HAP-1 (cell line): ENCODE measurements around the gene FOXP1.

Experiments used
- DNase-seq, 2 experiments: peaks; one replicate each; pipeline ENCODE4 v3.0.0-alpha.2; 2016 to 2020; ENCODE audit warnings: low spot score in 2 of 2
- H3K27me3 ChIP-seq: fragments of 250-450 bp; sonication (Bioruptor Pico); 2 replicates; pipeline ENCODE4 v1.5.1; 2020; ENCODE audit warnings: low read depth, mild to moderate bottlenecking, moderate library complexity
- H3K36me3 ChIP-seq: fragments of 250-450 bp; sonication (Bioruptor Pico); replicated peaks from 2 replicates; pipeline ENCODE4 v1.5.1; 2020; ENCODE audit warnings: mild to moderate bottlenecking
- H3K4me1 ChIP-seq: fragments of 250-450 bp; sonication (Bioruptor Pico); 2 replicates; pipeline ENCODE4 v1.5.1; 2020; ENCODE audit warnings: mild to moderate bottlenecking
- H3K4me3 ChIP-seq: fragments of 250-450 bp; sonication (Bioruptor Pico); 2 replicates; pipeline ENCODE4 v1.5.1; 2020; ENCODE audit warnings: mild to moderate bottlenecking, moderate library complexity
- H3K9me3 ChIP-seq: fragments of 250-450 bp; sonication (Bioruptor Pico); 2 replicates; pipeline ENCODE4 v1.5.1; 2020; ENCODE audit warnings: mild to moderate bottlenecking, moderate library complexity
- in situ Hi-C: fragments of 300-500 bp; cut with MboI; formaldehyde crosslinking; loops from 3 replicates; pipeline ENCODE4 v1.14.3; 2020; ENCODE audit warnings: low sequenced_read_pairs, inconsistent platforms, mixed read lengths

The FOXP1 gene

DNA sequence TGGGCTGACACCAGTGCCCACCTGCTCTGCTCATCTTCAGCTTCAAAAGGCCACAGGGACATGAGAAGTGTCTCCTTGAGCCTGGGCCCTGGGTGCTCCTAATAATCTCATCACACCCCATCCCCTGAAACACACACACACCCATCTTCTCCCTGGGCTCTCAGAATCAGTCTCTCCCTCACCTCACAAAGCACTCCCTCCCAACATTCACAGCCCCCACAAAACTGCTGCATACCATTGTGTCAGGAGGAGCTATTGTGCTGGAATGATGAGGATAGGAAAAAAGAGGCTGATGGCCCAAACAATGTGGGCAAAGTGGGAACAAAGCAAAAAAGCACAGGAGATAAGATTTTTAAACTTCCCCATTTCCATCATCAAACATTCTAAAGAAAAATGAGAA, 16.8 kb downstream of the FOXP1 start:
- DNase-seq, result no peak
- H3K36me3 ChIP-seq, result no peaks in the 10 kb centered on the region; the same call in 1 of the 2 replicates
- no peaks in the 10 kb centered on the region for H3K27me3 ChIP-seq
- H3K9me3 ChIP-seq, result no peaks in the 10 kb centered on the region
- in situ Hi-C loops, result no loop called here
- no peak overlapping the region for H3K4me3 ChIP-seq
- no peaks in the 10 kb centered on the region; the same call in 1 of the 2 replicates for H3K4me1 ChIP-seq

DNA sequence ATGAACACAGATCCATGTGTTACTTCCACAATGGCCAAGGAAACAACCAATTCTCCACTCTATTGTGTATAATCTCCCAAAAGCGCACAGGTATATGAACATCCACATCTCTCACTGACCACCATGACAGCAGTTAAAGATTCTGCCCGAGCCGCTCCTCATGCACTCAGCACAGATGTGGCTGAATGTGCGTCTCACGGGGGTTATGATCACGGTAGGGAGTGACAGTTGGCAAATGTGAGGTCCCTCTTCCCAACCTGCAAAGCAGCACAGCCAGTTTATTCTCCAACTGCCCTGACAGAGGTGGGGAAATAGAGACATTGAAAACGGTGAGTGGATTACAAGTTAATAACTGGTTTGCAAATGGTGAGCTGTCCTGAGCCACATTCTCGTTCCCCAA, 17.6 kb downstream of the FOXP1 start:
- Histone ChIP-seq H3K36me3 (no peaks in the 10 kb centered on the region; the same call in 1 of the 2 replicates), H3K4me3 (no peak overlapping the region), H3K27me3 (no peaks in the 10 kb centered on the region), H3K4me1 (no peaks in the 10 kb centered on the region; the same call in 1 of the 2 replicates), H3K9me3 (no peaks in the 10 kb centered on the region)
- in situ Hi-C loops, result no loop called here
- DNase-seq, result no peak

DNA sequence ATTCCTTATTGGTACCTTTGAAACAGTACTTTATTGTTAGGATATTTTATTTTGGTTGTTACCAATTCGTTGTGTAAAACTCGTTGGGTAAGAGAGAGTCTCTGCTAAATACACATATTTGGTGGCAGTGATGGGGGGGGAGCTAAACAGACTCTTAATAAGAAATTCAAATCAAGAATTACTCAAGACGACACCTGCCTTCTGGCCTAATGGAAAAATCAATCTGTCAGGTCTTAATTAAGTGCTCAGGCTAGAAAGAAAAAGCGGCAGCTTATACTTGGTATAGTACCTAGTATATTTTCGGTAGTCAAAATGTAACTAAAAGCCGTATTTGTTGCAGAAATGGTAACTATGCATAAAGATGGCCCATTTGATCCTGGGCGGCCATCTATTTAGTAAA, 18.2 kb downstream of the FOXP1 start:
- Histone ChIP-seq H3K9me3 (no peaks in the 10 kb centered on the region), H3K4me1 (no peaks in the 10 kb centered on the region; the same call in 1 of the 2 replicates), H3K27me3 (no peaks in the 10 kb centered on the region), H3K36me3 (no peaks in the 10 kb centered on the region; the same call in 1 of the 2 replicates), H3K4me3 (no peak overlapping the region)
- DNase-seq, result no peak
- in situ Hi-C loops, result no loop called here

DNA sequence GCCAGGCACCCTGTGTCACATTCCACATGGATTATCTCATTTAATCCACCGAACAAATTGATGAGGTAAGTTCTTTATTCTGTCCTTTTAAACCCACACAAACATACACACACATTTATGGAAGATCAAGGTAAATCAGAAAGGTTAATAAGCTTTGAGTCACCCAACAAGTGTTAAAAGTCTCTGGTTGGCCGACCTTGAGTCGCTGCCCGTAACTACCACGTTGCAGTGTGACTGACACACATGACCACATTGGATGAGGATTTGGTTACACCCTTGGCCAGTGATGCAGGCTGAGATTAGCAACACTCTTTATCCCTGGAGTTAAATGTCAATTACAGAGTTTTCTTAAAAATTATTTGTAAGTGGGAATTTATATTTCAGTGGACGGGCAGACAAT, 19.2 kb downstream of the FOXP1 start:
- H3K9me3 ChIP-seq, result no peaks in the 10 kb centered on the region
- no peak for DNase-seq
- in situ Hi-C loops, result no loop called here
- H3K4me1 ChIP-seq, result no peaks in the 10 kb centered on the region; the same call in 1 of the 2 replicates
- H3K27me3 ChIP-seq, result no peaks in the 10 kb centered on the region
- H3K36me3 ChIP-seq, result no peaks in the 10 kb centered on the region; the same call in 1 of the 2 replicates
- no peak overlapping the region for H3K4me3 ChIP-seq

DNA sequence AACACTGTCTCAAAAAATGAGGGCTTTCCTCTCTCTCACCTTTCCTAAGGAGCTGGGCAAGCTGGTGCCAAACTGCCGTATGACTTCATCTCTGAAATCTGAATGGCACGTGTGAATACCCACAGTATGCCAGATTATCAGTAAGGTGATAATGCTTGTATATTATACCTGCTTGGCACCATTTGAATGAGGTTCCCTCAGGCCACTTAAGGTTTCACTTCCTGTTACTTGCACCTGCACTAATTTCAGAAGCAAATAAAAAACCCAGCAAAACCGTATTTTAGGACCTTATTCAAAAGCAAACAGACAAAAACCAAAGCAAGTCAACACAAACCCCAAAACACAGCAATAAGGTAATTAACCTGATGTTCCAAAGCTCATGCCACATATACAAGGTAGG, 19.7 kb downstream of the FOXP1 start:
- Histone ChIP-seq H3K4me3 (no peak overlapping the region), H3K4me1 (no peaks in the 10 kb centered on the region; the same call in 1 of the 2 replicates), H3K9me3 (no peaks in the 10 kb centered on the region), H3K27me3 (no peaks in the 10 kb centered on the region), H3K36me3 (no peaks in the 10 kb centered on the region; the same call in 1 of the 2 replicates)
- DNase-seq, result no peak
- in situ Hi-C loops, result no loop called here

DNA sequence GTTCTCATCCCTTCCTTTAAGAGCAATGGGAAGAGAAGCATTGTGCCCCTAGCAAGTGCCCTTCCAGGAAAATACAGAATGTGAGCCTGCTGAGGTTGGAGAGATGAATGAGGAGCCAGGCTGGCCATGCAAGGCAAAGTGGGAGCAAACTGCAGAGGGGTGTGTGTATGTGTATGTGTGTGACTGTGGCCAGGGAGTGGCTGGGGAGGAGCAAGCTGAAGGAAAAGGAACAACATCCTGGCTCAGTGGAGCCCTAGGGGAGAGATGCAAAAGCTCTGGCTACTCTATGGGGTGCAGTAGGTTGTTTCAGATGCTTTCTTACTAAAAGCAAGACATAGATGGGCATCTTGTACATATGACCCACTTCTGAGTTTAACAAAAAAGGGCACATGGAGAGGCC, 20.6 kb downstream of the FOXP1 start:
- Histone ChIP-seq H3K36me3 (no peaks in the 10 kb centered on the region; the same call in 1 of the 2 replicates), H3K4me1 (no peaks in the 10 kb centered on the region; the same call in 1 of the 2 replicates), H3K27me3 (no peaks in the 10 kb centered on the region), H3K4me3 (no peak overlapping the region), H3K9me3 (no peaks in the 10 kb centered on the region)
- in situ Hi-C loops, result no loop called here
- DNase-seq, result no peak

DNA sequence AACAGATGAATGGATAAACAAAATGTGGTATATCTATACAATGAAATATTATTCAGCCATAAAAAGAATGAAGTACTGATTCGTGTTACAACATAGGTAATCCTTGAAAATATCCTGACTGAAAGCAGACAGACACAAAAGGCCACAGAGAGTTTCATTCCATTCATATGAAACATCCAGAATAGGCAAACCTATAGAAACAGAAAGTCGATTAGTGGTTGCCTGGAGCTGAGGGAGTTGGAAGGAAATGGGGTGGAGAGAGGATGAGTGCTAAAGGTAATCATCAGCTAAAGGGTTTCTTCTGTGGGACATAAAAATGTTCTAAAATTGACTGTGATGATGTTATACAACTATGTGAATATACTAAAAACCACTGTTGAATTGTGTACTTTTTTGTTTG, 22.9 kb downstream of the FOXP1 start:
- in situ Hi-C loops, result no loop called here
- Histone ChIP-seq H3K4me3 (no peak overlapping the region), H3K36me3 (no peaks in the 10 kb centered on the region; the same call in 1 of the 2 replicates), H3K4me1 (no peaks in the 10 kb centered on the region; the same call in 1 of the 2 replicates), H3K9me3 (no peaks in the 10 kb centered on the region), H3K27me3 (no peaks in the 10 kb centered on the region)
- no peak for DNase-seq

DNA sequence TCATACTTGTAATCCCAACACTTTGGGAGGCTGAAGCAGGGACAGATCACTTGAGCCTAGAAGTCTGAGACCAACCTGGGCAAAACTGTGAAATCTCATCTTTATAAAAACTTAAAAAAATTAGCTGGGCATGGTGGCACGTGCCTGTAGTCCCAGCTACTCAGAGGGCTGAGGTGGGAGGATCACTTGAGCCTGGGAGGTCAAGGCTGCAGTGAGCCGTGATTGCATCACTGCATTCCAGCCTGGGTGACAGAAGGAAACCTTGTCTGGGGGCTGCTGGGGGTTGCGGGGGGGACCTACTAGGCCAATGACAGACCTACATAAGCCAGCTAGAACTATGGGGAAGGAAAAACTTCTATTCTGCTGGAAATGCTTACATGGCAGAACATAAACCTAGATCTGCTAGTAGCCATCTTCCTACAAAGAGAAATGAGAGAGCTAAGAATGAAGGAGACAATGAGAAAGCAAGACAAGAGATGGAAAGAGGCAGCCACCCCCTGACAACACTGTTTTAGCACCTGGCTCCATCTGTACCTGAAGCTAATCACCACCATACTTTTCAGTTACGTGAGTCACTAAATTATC, 23.9 kb downstream of the FOXP1 start:
- Histone ChIP-seq H3K27me3 (no peaks in the 10 kb centered on the region), H3K4me1 (no peaks in the 10 kb centered on the region; the same call in 1 of the 2 replicates), H3K36me3 (no peaks in the 10 kb centered on the region), H3K9me3 (no peaks in the 10 kb centered on the region), H3K4me3 (no peak overlapping the region)
- DNase-seq, result no peak
- in situ Hi-C loops, result no loop called here

DNA sequence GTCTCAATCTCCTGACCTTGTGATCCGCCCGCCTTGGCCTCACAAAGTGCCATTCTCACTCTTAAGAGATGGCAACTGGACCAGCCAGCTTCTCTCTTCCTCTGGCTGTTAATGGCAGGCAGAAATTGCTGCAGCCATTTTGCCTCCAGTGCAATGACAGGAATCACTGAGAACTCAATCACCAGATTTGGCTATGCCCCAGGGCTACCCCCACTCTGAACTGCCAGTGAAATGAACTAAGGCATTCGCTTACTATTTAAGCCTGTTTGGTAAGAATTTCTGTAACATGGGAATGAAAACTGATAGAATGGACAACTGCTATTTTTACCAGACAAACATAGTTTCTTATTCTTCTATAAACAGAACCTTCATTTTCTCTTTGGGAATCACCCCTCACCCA, 24.5 kb downstream of the FOXP1 start:
- Histone ChIP-seq H3K4me3 (no peak overlapping the region), H3K36me3 (no peaks in the 10 kb centered on the region), H3K4me1 (no peaks in the 10 kb centered on the region), H3K9me3 (no peaks in the 10 kb centered on the region), H3K27me3 (no peaks in the 10 kb centered on the region)
- in situ Hi-C loops, result no loop called here
- DNase-seq, result no peak

DNA sequence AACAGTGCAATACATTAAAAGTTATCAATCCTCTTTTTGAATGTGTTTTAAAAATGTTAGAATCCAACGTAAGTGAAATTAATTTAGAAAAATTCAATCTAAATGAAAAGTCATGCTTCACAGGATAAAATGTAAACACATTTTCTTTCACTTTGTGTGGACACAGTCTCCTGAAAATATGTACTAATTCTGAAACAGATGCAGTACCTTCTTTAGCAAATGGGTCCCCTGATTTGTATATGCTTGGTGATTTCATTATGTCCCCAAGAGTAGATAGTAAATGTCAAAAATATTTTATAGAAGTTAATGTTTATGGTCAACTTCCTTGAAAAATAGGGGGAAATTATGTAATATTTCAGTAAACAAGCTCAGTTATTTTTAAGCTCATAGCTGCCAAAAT, 28.9 kb downstream of the FOXP1 start:
- Histone ChIP-seq H3K9me3 (no peaks in the 10 kb centered on the region), H3K27me3 (no peaks in the 10 kb centered on the region), H3K4me1 (no peaks in the 10 kb centered on the region), H3K4me3 (no peak overlapping the region), H3K36me3 (no peaks in the 10 kb centered on the region)
- in situ Hi-C loops, result no loop called here
- DNase-seq, result no peak

DNA sequence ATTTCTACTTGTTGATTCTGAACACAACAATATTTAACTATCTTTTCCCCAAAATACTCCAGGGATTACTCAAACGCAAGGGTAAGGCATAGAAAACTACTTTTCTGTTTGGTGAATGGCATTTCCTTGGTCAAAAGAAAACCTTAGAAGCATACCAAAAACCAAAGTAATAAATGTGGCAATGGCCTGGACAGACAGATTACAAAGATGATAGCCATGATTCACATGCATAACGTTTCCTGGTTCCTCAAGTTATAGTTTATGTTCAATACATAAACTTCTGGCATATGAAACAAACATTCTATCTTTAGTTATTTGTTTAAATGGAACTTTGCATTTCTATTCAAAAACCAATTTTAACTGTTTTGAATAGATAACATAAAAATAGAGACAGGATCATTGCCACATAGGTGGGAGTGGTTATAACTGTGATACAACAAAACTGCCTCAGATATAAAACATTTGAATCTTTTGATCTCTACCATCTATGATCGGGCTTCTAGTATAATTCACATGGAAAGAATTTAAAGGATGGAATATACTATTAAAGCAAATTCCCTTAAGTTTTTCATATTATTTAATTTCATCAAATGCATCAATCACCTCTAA, 32.1 kb downstream of the FOXP1 start:
- H3K36me3 ChIP-seq, result no peaks in the 10 kb centered on the region
- H3K9me3 ChIP-seq, result no peaks in the 10 kb centered on the region
- no peak overlapping the region for H3K4me3 ChIP-seq
- DNase-seq, result no peak
- no peaks in the 10 kb centered on the region for H3K4me1 ChIP-seq
- in situ Hi-C loops, result no loop called here
- no peaks in the 10 kb centered on the region for H3K27me3 ChIP-seq

DNA sequence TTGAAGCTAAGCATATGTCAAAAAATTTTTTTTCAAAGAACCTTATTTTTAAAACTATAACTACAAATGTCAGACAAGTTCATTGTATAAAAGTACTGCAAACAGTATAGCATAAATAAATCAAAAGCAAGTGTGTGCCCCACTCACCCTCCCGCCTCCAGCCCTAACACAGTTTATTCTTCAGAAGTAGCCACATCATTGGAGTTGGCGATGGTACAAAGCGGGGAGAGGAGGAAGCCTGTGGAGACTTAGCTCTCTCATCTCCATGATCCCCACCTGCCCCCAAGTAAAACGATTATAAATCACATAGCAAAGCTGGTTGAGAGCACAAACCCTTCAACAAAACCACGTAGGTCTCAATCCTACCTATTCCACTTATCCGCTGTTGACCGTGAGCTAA, 33.6 kb downstream of the FOXP1 start:
- no peaks in the 10 kb centered on the region for H3K27me3 ChIP-seq
- H3K4me1 ChIP-seq, result no peaks in the 10 kb centered on the region
- no peak overlapping the region for H3K4me3 ChIP-seq
- no peak for DNase-seq
- in situ Hi-C loops, result no loop called here
- no peaks in the 10 kb centered on the region for H3K36me3 ChIP-seq
- H3K9me3 ChIP-seq, result no peaks in the 10 kb centered on the region

DNA sequence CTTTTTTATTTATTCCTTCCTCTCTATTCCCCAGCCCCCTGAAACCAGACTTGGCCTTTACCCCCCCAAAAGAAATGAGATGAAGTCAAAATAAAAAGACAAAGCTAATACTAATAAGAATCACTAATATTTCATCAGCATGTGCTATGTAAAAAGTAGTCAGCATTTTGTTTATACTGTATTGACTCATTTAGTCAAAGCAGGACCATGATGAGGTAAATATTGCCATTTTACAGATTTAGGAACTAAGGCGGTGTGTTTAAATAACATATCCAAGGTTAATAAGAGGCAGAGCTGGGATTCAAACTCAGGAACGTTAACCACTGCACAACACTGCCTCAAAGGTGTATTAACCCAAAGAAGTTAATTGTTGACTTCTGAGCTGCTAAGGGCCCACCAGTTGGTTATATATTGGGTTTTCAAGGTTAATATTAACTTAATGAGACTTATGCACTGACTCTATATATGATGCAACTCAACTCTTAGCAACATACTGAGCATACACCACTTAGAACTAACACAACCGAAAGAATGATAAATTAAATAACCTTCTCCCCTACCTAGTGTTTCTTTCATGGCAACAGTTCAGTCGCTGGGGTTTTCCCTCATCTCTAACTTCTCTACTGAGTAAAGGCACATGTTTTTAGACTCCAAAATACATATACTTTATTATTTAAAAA, 34.7 kb downstream of the FOXP1 start:
- in situ Hi-C loops, result no loop called here
- no peak overlapping the region for H3K4me3 ChIP-seq

More for the DNA sequence above, 34.7 kb downstream of the FOXP1 start:
- Histone ChIP-seq H3K9me3 (no peaks in the 10 kb centered on the region), H3K36me3 (no peaks in the 10 kb centered on the region), H3K4me1 (no peaks in the 10 kb centered on the region), H3K27me3 (no peaks in the 10 kb centered on the region)
- DNase-seq, result no peak
